ENCODE results near the gene STPG2. TPM values are rescaled to one million over a fixed set of nuclear protein-coding genes. Genes with fewer than 3 reads are reported as not detected.

Gene STPG2
- total RNA-seq, result under 0.01 and 0.05 TPM in 2 replicates

GRCh38 chr4:98143001-98143899, at the start of gene STPG2:
Gene STPG2 (minus strand): TSS chr4:98143476.

Other genes starting within 250 kb of the STPG2 start
- 68.6 and 108 TPM in 2 replicates for gene RAP1GDS1, start 117.9 kb upstream of the STPG2 start, total RNA-seq

All from smooth muscle cell of the umbilical artery (primary cell).